Natural killer cell (primary cell): ENCODE data around the gene LY6G6C. TPM values are rescaled to one million over a fixed set of nuclear protein-coding genes. Genes with fewer than 3 reads are reported as not detected.

Source experiments
- ATAC-seq, 3 donors: fragments of 150-1000 bp in 2 of 3; fragments of 200-7000 bp in 1 of 3; cut with Tn5 transposase; 1 replicate in 1 of 3; 2 replicates in 2 of 3; pipeline ENCODE4 v1.10.0; 2021; ENCODE audit warnings: mild to moderate bottlenecking in 2 of 3, moderate library complexity in 2 of 3
- DNase-seq, 2 donors: peaks; one replicate each; pipeline versions ENCODE4 v3.0.0 to v3.0.0-alpha.2; 2013 to 2021; ENCODE audit warnings: mixed read lengths in 1 of 2
- H3K27ac ChIP-seq: one replicate; pipeline ENCODE4 v1.5.1; 2013; ENCODE audit warnings: mild to moderate bottlenecking, low read length
- H3K27me3 ChIP-seq: one replicate; pipeline ENCODE4 v1.6.1; 2013; ENCODE audit warnings: low read length; ENCODE audit not compliant: control insufficient read depth, insufficient read depth
- H3K36me3 ChIP-seq: one replicate; pipeline ENCODE4 v1.6.1; 2013; ENCODE audit warnings: low read length; ENCODE audit not compliant: control insufficient read depth, insufficient read depth
- H3K4me1 ChIP-seq: one replicate; pipeline ENCODE4 v1.6.1; 2013; ENCODE audit warnings: low read length; ENCODE audit not compliant: control insufficient read depth, insufficient read depth
- H3K4me3 ChIP-seq: one replicate; pipeline ENCODE4 v1.5.1; 2013; ENCODE audit warnings: low read length
- H3K9me3 ChIP-seq: one replicate; pipeline ENCODE4 v1.6.1; 2013; ENCODE audit warnings: low read length; ENCODE audit not compliant: control insufficient read depth, insufficient read depth
- H3K27ac Mint-ChIP-seq, 2 donors: one replicate each; pipeline ENCODE4 v1.8.0; 2022; ENCODE audit warnings: mild to moderate bottlenecking in 2 of 2, mixed read lengths in 2 of 2, moderate library complexity in 1 of 2
- H3K27me3 Mint-ChIP-seq, 2 donors: one replicate each; pipeline ENCODE4 v1.8.0; 2022; ENCODE audit warnings: low read depth in 2 of 2, mixed read lengths in 2 of 2
- H3K36me3 Mint-ChIP-seq: one replicate; pipeline ENCODE4 v1.8.0; 2022; ENCODE audit warnings: mixed read lengths
- H3K4me1 Mint-ChIP-seq, 2 donors: one replicate each; pipeline ENCODE4 v1.8.0; 2022; ENCODE audit warnings: mixed read lengths in 2 of 2
- H3K4me3 Mint-ChIP-seq: one replicate; pipeline ENCODE4 v1.8.0; 2022; ENCODE audit warnings: mild to moderate bottlenecking, moderate library complexity, mixed read lengths
- H3K9me3 Mint-ChIP-seq, 2 donors: one replicate each; pipeline ENCODE4 v1.8.0; 2022; ENCODE audit warnings: mixed read lengths in 2 of 2
- CTCF ChIP-seq: fragments of 200-600 bp; IDR thresholded peaks from one replicate; pipeline ENCODE4 v1.8.0; 2022; ENCODE audit warnings: antibody characterized with exemption
- WGBS: methylation state at CpG from one replicate; pipeline ENCODE4 v1.1.7; 2013; ENCODE audit warnings: missing lambda C conversion rate; ENCODE audit not compliant: insufficient coverage; 5-methylcytosine and 5-hydroxymethylcytosine counted together
- intact Hi-C: fragments of 100-400 bp; cut with micrococcal nuclease; formaldehyde crosslinking; loops from one replicate; pipeline ENCODE4 v1.14.2; 2022
- total RNA-seq, 4 donors: library from RNA; stranded (reverse); fragments of 120-200 nt in 1 of 4; gene quantifications; one replicate each; pipeline versions ENCODE4 v1.2.3 to v1.2.4, GENCODE V29; 2013 to 2022

LY6G6C gene
- total RNA-seq, 3 donors from 2014 or later (not counting 1 experiment from before 2014, with no cell fraction given) = not detected

DNA sequence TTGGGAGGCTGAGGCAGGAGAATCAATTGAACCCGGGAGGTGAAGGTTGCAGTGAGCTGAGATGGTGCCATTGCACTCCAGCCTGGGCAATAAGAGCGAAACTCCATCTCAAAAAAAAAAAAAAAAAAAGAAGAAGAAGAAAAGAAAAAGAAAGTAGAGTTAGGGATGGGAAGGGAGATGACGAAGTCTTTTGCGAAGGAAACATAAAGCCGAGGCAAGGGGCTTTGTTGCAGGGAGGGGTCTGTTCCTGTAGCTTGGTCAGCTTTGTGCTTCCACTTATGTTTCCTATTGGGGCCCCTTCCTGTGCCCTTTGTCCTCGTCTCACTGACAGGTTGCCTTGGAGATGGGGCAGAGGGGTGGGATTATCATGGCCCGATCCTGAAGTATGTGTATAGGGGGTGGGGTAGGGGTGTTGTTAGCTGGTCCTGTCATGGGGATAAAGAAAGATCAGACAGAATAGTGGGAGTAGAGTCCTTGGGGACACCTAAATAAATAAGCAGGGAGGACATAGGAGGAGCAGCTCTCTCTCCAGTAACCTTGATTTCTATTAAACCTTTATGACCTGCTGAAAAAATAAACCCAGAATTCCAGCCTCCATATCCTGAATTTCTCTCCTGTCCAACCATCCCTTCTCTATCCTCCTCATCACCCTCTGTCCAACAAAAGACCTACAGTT lies 15.9 kb upstream of the LY6G6C start:
- peak overlapping the region; percentile 91 to 99 for H3K27ac Mint-ChIP-seq
- peak overlapping the region; percentile 97 for H3K4me3 Mint-ChIP-seq
- intact Hi-C loops = loop anchor here (5.0 to 10.0 kb wide), 4 partner anchors 55 to 193 kb away; partner anchors contain the start of genes ATP6V1G2, BAG6, DDX39B and LY6G5C
- no peaks in the 10 kb centered on the region for H3K36me3 Mint-ChIP-seq
- Histone ChIP-seq H3K36me3 (peaks cover 18% of the 10 kb centered on the region), H3K27ac (peak overlapping the region; percentile 83), H3K27me3 (no peaks in the 10 kb centered on the region), H3K4me1 (peaks cover 63% of the 10 kb centered on the region), H3K9me3 (no peaks in the 10 kb centered on the region), H3K4me3 (no peak overlapping the region)
- no peaks in the 10 kb centered on the region for H3K9me3 Mint-ChIP-seq
- ATAC-seq (no peak), DNase-seq (peak in 1 of 2 donors; percentile 40)
- H3K4me1 Mint-ChIP-seq = peaks cover 70 to 88% of the 10 kb centered on the region in 2 donors
- TF ChIP-seq CTCF = no peak
- H3K27me3 Mint-ChIP-seq = no peaks in the 10 kb centered on the region
- WGBS = 10% methylated on average over 7 of the region's 7 CpGs

DNA sequence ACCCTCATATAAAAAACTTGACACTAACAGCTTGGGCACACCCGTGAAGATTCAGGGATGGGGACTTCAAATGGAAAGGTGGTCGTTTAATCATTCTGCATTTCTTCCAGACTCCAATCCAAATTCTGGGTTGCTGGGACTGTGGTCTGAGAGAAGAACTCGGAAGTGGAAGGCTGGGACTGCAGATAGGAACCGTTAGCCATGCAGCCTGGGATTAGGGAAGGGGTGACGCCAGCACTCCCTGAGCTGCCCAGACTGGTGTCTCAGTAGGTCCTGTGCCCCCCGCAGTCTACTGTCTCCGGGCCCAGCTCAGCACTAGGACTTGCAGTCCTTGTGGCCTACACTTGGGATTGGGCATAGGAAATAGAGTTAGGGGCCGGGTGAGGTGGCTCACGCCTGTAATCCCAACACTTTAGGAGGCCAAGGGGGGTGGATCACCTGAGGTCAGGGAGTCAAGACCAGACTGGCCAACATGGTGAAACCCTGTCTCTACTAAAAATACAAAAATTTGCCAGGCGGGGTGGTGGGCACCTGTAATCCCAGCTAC lies 15.3 kb upstream of the LY6G6C start:
- Histone ChIP-seq H3K27ac (peak overlapping the region; percentile 83), H3K4me1 (peaks cover 63% of the 10 kb centered on the region), H3K4me3 (peak overlapping the region; percentile 68), H3K9me3 (no peaks in the 10 kb centered on the region), H3K27me3 (no peaks in the 10 kb centered on the region), H3K36me3 (peaks cover 24% of the 10 kb centered on the region)
- intact Hi-C loops = loop anchor here (5.0 to 10.0 kb wide), 4 partner anchors 55 to 192 kb away; partner anchors contain the start of genes ATP6V1G2, BAG6, DDX39B and LY6G5C
- DNase-seq (no peak), ATAC-seq (no peak)
- no peaks in the 10 kb centered on the region for H3K27me3 Mint-ChIP-seq
- H3K4me1 Mint-ChIP-seq = peaks cover 70 to 88% of the 10 kb centered on the region in 2 donors
- 12% methylated on average over 9 of the region's 10 CpGs for WGBS
- no peak for TF ChIP-seq CTCF
- H3K4me3 Mint-ChIP-seq = peak overlapping the region; percentile 97
- H3K27ac Mint-ChIP-seq = peak overlapping the region; percentile 91 to 99
- H3K36me3 Mint-ChIP-seq = no peaks in the 10 kb centered on the region
- no peaks in the 10 kb centered on the region for H3K9me3 Mint-ChIP-seq

DNA sequence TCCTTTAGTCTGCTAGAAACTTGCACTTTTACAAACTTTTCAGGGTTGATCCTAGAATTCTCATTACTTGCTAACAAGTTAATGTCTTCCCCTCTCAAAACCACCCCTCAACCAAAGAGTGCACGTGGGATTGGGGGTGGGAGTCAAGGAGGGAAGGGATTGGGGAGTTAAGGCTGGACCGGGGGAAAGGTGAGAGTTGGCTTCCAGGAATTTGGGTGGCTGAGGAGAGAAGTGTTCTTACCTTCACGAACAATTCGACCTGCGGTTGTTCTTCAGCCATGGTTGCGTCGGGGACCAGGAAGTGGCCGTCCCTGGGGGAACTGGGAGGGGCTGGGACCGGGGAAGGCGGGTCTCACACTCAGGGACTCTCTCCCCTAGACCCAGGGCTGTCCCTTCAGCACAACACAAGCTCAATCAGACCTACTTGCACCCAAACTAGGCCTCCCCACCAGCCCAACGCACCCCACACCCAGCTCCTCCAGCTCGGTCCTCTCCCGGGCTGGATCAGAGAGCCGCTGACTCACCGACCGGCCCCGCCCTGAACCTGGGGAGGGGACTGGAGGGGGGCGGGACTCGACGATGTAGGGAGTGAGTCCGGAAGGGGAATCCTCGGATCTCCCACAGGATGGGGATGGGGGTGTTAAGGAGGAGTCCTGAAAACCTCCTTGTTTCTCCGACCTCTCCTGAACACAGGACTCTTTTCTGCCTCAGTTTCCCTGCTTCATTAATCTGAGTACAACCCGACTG lies 14.6 kb upstream of the LY6G6C start, which contains the start of gene CLIC1:
CLIC1 (minus strand) TSS at position 510 of the 747 bp plus-strand sequence; CDS start at position 280, 230 bp downstream.
- Mint-ChIP-seq H3K4me1 (peaks cover 70 to 82% of the 10 kb centered on the region in 2 donors), H3K27ac (peak within 1 kb of the TSS; percentile 91 to 99), H3K9me3 (no peaks in the 10 kb centered on the region), H3K36me3 (no peaks in the 10 kb centered on the region), H3K27me3 (no peaks in the 10 kb centered on the region), H3K4me3 (peak within 1 kb of the TSS; percentile 97)
- TF ChIP-seq CTCF = no peak
- DNase-seq = peak; percentile 65 to 77
- peaks cover 29% of the 10 kb centered on the region for H3K36me3 ChIP-seq
- H3K9me3 ChIP-seq = no peaks in the 10 kb centered on the region
- under 1% methylated on average over 23 of the region's 24 CpGs for WGBS
- peaks cover 63% of the 10 kb centered on the region for H3K4me1 ChIP-seq
- H3K27ac ChIP-seq = peak within 1 kb of the TSS; percentile 83
- no peaks in the 10 kb centered on the region for H3K27me3 ChIP-seq
- H3K4me3 ChIP-seq = peak within 1 kb of the TSS; percentile 68
- intact Hi-C loops = loop anchor here (5.0 to 10.0 kb wide), 4 partner anchors 54 to 191 kb away; partner anchors contain the start of genes ATP6V1G2, BAG6, DDX39B and LY6G5C
- peak; percentile 19 to 36 (median 36) for ATAC-seq
